HepG2 (cell line): ENCODE results near the gene EFCAB8. TPM values are rescaled to one million over a fixed set of nuclear protein-coding genes. Genes with fewer than 3 reads are reported as not detected.

ENCODE experiments used
- ATAC-seq: fragments of 200-7000 bp; cut with Tn5 transposase; 3 replicates; pipeline ENCODE4 v1.9.1; 2020; ENCODE audit warnings: mild to moderate bottlenecking, moderate library complexity
- BruUV-seq: library from RNA; stranded (reverse); fragments of 400-500 nt; replicated peaks from 2 replicates; lab custom pipeline; 2021; lab: Mats Ljungman, UMichigan
- CTCF ChIA-PET: fragments of 300-600 bp; formaldehyde crosslinking; extraction: SDS; loops from one replicate; lab custom pipeline; 2021; ENCODE audit warnings: low total read pairs, inconsistent platforms, low intra/inter-chr PET ratio; lab: Yijun Ruan, JAX
- POLR2A ChIA-PET: fragments of 350-600 bp; sonication (Branson Sonifier 250); formaldehyde crosslinking; loops from one replicate; lab custom pipeline; 2020; ENCODE audit warnings: antibody characterized with exemption, inconsistent platforms; lab: Yijun Ruan, JAX
- DNase-seq: peaks from one replicate; pipeline ENCODE4 v3.0.0-alpha.2; 2015; ENCODE audit warnings: low spot score
- FAIRE-seq: peaks from 3 replicates; lab custom pipeline; 2011; peaks lifted over from hg19 to GRCh38; lab: Jason Lieb, UNC
- H2AFZ ChIP-seq: one replicate; pipeline ENCODE4 v1.6.1; 2011; ENCODE audit warnings: low read length, inconsistent platforms
- H3K27ac ChIP-seq: fragments of 300-600 bp; 3 replicates; pipeline ENCODE4 v1.8.0; 2011; ENCODE audit warnings: mixed run types, mild to moderate bottlenecking, mixed read lengths, low read length, inconsistent platforms; ENCODE audit not compliant: insufficient read depth; ENCODE audit errors: extremely low read length
- H3K27me3 ChIP-seq, 2 experiments: fragments of 200-600 bp in 1 of 2; 2 replicates in 1 of 2; 3 replicates in 1 of 2; pipeline versions ENCODE4 v1.6.0 to v1.8.0; 2011; ENCODE audit warnings: low read length in 2 of 2, mild to moderate bottlenecking in 2 of 2, moderate library complexity in 2 of 2, inconsistent platforms in 1 of 2; ENCODE audit not compliant: insufficient read depth in 2 of 2, control insufficient read depth in 1 of 2
- H3K36me3 ChIP-seq, 2 experiments: fragments of 200-600 bp in 1 of 2; replicated peaks in 1 of 2; 2 replicates in 1 of 2; 3 replicates in 1 of 2; pipeline versions ENCODE4 v1.5.1 to v1.8.0; 2011; ENCODE audit warnings: low read length in 2 of 2, inconsistent platforms in 1 of 2; ENCODE audit not compliant: insufficient read depth in 2 of 2, control insufficient read depth in 1 of 2
- H3K4me1 ChIP-seq: 2 replicates; pipeline ENCODE4 v1.5.1; 2012; ENCODE audit warnings: low read length, inconsistent platforms; ENCODE audit not compliant: insufficient read depth
- H3K4me2 ChIP-seq: 2 replicates; pipeline ENCODE4 v1.6.0; 2011; ENCODE audit warnings: low read depth, low read length, inconsistent platforms
- H3K4me3 ChIP-seq, 3 experiments: fragments of 200-600 bp in 1 of 3; sonication (generic), shearing (Covaris generic) in 1 of 3; replicated peaks in 1 of 3; 2 replicates each; pipeline ENCODE4 v1.5.1; 2011 to 2016; ENCODE audit warnings: low read length in 3 of 3, inconsistent platforms in 2 of 3, low read depth in 2 of 3, mild to moderate bottlenecking in 2 of 3, control low read depth in 1 of 3, mixed read lengths in 1 of 3; ENCODE audit not compliant: insufficient read depth in 1 of 3
- H3K79me2 ChIP-seq: one replicate; pipeline ENCODE4 v1.6.1; 2011; ENCODE audit warnings: low read length, inconsistent platforms; ENCODE audit not compliant: insufficient read depth
- H3K9ac ChIP-seq: 2 replicates; pipeline ENCODE4 v1.6.0; 2011; ENCODE audit warnings: mild to moderate bottlenecking, low read depth, low read length, inconsistent platforms; ENCODE audit not compliant: insufficient read depth
- H3K9me3 ChIP-seq: 2 replicates; pipeline ENCODE4 v1.5.1; 2012; ENCODE audit warnings: mild to moderate bottlenecking, low read length
- H4K20me1 ChIP-seq: 2 replicates; pipeline ENCODE4 v1.6.0; 2011; ENCODE audit warnings: inconsistent platforms, mild to moderate bottlenecking, low read length, moderate library complexity; ENCODE audit not compliant: insufficient read depth
- CHD2 ChIP-seq: IDR thresholded peaks from 2 replicates; pipeline ENCODE4 v1.6.1; 2011; ENCODE audit warnings: low read depth, low read length, improper control_type of control experiment
- EEA1 ChIP-seq: sonication (generic); formaldehyde crosslinking; IDR thresholded peaks from 2 replicates; pipeline ENCODE4 v1.5.1; 2020; ENCODE audit warnings: mild to moderate bottlenecking, missing genetic modification reagents, borderline replicate concordance
- HOXA3 ChIP-seq: sonication (generic); formaldehyde crosslinking; IDR thresholded peaks from 2 replicates; pipeline ENCODE4 v1.5.0; 2020; ENCODE audit warnings: missing genetic modification reagents
- PPARG ChIP-seq: conservative IDR thresholded peaks from 2 replicates; pipeline ENCODE4 v1.6.1; 2016; ENCODE audit warnings: missing biosample characterization, missing genetic modification reagents
- RORA ChIP-seq: sonication (generic); formaldehyde crosslinking; IDR thresholded peaks from 2 replicates; pipeline ENCODE4 v1.5.0; 2020; ENCODE audit warnings: mild to moderate bottlenecking, missing genetic modification reagents, moderate library complexity
- SMYD3 ChIP-seq: sonication (generic); formaldehyde crosslinking; IDR thresholded peaks from 2 replicates; pipeline ENCODE4 v1.8.1; 2023; ENCODE audit warnings: mild to moderate bottlenecking, missing genetic modification reagents
- SRF ChIP-seq: IDR thresholded peaks from 2 replicates; pipeline ENCODE4 v1.6.1; 2011; ENCODE audit warnings: mild to moderate bottlenecking, low read depth, low read length, moderate library complexity
- TARDBP ChIP-seq: sonication (generic); formaldehyde crosslinking; IDR thresholded peaks from 2 replicates; pipeline ENCODE4 v1.8.0; 2022; ENCODE audit warnings: mild to moderate bottlenecking, missing genetic modification reagents
- TP53 ChIP-seq: sonication (generic); formaldehyde crosslinking; conservative IDR thresholded peaks from 2 replicates; pipeline ENCODE4 v1.4.0; 2020; ENCODE audit warnings: missing genetic modification reagents
- YEATS4 ChIP-seq: sonication (generic); formaldehyde crosslinking; IDR thresholded peaks from 2 replicates; pipeline ENCODE4 v1.4.0; 2020; ENCODE audit warnings: missing genetic modification reagents, borderline replicate concordance
- ZFYVE20 ChIP-seq: sonication (generic); formaldehyde crosslinking; IDR thresholded peaks from 2 replicates; pipeline ENCODE4 v1.8.0; 2023; ENCODE audit warnings: low read depth, mild to moderate bottlenecking, moderate library complexity, missing genetic modification reagents, borderline replicate concordance
- ZNF101 ChIP-seq: sonication (generic); formaldehyde crosslinking; IDR thresholded peaks from 2 replicates; pipeline ENCODE4 v1.4.0; 2020; ENCODE audit warnings: mild to moderate bottlenecking, low read depth, missing genetic modification reagents, borderline replicate concordance
- ZNF263 ChIP-seq: sonication (generic); formaldehyde crosslinking; IDR thresholded peaks from 2 replicates; pipeline ENCODE4 v1.4.0; 2020; ENCODE audit warnings: missing genetic modification reagents
- ZNF660 ChIP-seq: sonication (generic); formaldehyde crosslinking; IDR thresholded peaks from 2 replicates; pipeline ENCODE4 v1.5.1; 2020; ENCODE audit warnings: mild to moderate bottlenecking, low read depth, missing genetic modification reagents, borderline replicate concordance
- ZSCAN9 ChIP-seq: IDR thresholded peaks from 2 replicates; pipeline ENCODE4 v1.6.1; 2016; ENCODE audit warnings: borderline replicate concordance
- WGBS: methylation state at CpG from one replicate; pipeline ENCODE4 v1.1.6; 2017; ENCODE audit warnings: low lambda C conversion rate; 5-methylcytosine and 5-hydroxymethylcytosine counted together
- in situ Hi-C: cut with HindIII; loops from 2 replicates; pipeline ENCODE4 v1.10.0; 2017; ENCODE audit warnings: low pct_unique_long_range_greater_than_20kb; ENCODE audit not compliant: extremely low pct_ligation_motif_present
- intact Hi-C: fragments of 100-400 bp; cut with micrococcal nuclease; formaldehyde crosslinking; loops from one replicate; pipeline ENCODE4 v1.10.0; 2022; ENCODE audit not compliant: unreplicated experiment
- polyA plus RNA-seq, 8 experiments: library from polyadenylated mRNA; depleted of rRNA in 3 of 8; stranded (reverse) in 7 of 8; unstranded in 1 of 8; fragments of >200 nt; fragmentation: Illumina TruSeq in 4 of 8; extraction: Trizol in 4 of 8; gene quantifications; 2 replicates each; pipeline versions ENCODE4 v1.2.1 to v1.2.3, GENCODE V29; 2011 to 2016; ENCODE audit warnings: low read depth in 4 of 8, missing spikeins in 1 of 8, mixed read lengths in 1 of 8; ENCODE audit not compliant: insufficient read depth in 1 of 8
- total RNA-seq, 5 experiments: library from RNA; depleted of rRNA; stranded (reverse); fragments of >200 nt; fragmentation: Illumina TruSeq; extraction: Trizol; gene quantifications; 2 replicates each; pipeline ENCODE4 v1.2.3, GENCODE V29; 2016; ENCODE audit warnings: low read depth in 1 of 5
- TF ChIP-seq, protein P1 (sequence below): sonication (generic); formaldehyde crosslinking; IDR thresholded peaks from 2 replicates; pipeline ENCODE4 v1.4.0; 2020; ENCODE audit warnings: mild to moderate bottlenecking, missing genetic modification reagents
- TF ChIP-seq, protein P2 (sequence below): sonication (generic); formaldehyde crosslinking; IDR thresholded peaks from 2 replicates; pipeline ENCODE4 v1.5.0; 2020; ENCODE audit warnings: missing genetic modification reagents

The EFCAB8 gene
- total and polyA plus RNA-seq, 2 of the 13 experiments (the other 11 are each of a cell fraction or from before 2014, with no cell fraction given), result 0.15 to 0.22 TPM

DNA sequence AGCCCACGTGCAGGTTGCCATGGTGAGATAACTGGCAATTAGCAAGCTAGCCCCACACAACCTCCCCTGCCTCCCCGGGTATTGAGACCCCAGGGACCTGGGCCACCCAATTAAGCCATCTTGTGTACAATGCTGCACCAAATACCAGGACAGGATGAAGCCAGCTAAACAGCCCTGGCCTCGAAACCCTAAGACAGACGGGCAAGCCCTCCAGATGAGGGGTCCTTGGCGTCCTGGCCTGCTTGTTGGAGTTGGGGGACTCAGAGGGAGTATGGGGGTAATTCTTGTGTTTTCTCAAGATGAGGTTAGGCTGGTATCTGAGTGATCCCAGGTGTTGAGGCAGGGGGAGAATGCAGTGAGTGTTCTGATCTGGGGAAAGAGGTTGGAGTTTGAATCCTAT lies 47.8 kb upstream of the EFCAB8 start:
- CTCF ChIA-PET, result no interaction called here
- Histone ChIP-seq H3K9me3 (no peaks in the 10 kb centered on the region), H3K79me2 (no peaks in the 10 kb centered on the region)
- FAIRE-seq (no peak), DNase-seq (no peak)
- TF ChIP-seq TARDBP (CRISPR knock-in tag), result no peak
- TF ChIP-seq, protein P1, sequence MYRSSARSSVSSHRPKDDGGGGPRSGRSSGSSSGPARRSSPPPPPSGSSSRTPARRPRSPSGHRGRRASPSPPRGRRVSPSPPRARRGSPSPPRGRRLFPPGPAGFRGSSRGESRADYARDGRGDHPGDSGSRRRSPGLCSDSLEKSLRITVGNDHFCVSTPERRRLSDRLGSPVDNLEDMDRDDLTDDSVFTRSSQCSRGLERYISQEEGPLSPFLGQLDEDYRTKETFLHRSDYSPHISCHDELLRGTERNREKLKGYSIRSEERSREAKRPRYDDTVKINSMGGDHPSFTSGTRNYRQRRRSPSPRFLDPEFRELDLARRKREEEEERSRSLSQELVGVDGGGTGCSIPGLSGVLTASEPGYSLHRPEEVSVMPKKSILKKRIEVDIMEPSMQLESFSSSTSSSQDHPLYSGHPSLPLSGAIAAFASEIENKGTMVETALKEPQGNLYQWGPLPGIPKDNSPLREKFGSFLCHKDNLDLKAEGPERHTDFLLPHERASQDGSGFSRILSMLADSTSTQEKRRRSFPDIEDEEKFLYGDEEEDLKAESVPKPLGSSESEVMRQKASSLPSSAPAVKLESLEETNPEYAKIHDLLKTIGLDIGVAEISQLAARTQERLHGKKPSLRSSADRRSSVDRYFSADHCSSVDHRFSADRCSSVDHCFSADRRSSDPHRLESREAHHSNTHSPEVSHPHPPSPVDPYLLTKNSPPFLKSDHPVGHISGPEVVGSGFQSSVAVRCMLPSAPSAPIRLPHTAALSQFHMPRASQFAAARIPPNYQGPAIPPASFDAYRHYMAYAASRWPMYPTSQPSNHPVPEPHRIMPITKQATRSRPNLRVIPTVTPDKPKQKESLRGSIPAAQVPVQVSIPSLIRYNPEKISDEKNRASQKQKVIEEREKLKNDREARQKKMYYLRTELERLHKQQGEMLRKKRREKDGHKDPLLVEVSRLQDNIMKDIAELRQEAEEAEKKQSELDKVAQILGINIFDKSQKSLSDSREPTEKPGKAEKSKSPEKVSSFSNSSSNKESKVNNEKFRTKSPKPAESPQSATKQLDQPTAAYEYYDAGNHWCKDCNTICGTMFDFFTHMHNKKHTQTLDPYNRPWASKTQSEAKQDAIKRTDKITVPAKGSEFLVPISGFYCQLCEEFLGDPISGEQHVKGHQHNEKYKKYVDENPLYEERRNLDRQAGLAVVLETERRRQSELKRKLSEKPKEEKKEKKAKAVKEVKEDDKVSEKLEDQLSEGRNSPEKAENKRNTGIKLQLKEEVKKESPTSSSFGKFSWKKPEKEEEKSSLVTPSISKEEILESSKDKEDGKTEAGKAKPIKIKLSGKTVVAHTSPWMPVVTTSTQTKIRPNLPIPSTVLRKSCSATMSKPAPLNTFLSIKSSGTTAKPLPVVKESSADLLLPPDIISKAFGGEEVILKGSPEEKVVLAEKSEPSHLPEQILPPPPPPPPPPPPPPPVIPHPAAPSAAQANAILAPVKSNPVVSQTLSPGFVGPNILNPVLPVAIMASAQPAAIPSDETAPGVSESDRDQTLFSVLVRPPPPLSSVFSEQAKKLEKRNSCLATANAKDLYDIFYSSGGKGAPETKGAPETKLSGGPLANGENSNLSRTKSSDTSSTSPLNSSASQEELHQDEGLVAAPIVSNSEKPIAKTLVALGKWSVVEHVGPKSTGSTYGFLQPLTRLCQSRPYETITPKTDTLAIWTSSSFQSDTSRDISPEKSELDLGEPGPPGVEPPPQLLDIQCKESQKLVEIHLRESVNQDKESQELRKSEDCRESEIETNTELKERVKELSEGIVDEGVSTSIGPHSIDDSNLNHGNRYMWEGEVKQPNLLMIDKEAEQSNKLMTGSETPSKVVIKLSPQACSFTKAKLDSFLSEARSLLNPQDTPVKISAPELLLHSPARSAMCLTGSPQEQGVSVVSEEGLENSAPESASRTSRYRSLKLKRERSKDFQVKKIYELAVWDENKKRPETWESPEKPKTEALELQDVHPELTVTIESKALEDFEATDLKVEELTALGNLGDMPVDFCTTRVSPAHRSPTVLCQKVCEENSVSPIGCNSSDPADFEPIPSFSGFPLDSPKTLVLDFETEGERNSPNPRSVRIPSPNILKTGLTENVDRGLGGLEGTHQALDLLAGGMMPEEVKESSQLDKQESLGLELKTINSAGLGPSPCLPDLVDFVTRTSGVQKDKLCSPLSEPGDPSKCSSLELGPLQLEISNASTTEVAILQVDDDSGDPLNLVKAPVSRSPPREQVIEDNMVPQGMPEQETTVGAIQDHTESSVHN (CRISPR knock-in tag), result no peak
- no peak for TF ChIP-seq SMYD3 (CRISPR knock-in tag)
- no peak for TF ChIP-seq ZNF660 (CRISPR knock-in tag)
- no peak for TF ChIP-seq ZFYVE20 (CRISPR knock-in tag)
- no peak for TF ChIP-seq ZSCAN9 (CRISPR knock-in tag)
- TF ChIP-seq EEA1, result no peak
- TF ChIP-seq HOXA3 (CRISPR knock-in tag), result no peak
- no peak for TF ChIP-seq YEATS4 (CRISPR knock-in tag)
- no peak for TF ChIP-seq TP53
- no peak for TF ChIP-seq RORA (CRISPR knock-in tag)
- TF ChIP-seq ZNF101 (CRISPR knock-in tag), result no peak
- TF ChIP-seq, protein P2, sequence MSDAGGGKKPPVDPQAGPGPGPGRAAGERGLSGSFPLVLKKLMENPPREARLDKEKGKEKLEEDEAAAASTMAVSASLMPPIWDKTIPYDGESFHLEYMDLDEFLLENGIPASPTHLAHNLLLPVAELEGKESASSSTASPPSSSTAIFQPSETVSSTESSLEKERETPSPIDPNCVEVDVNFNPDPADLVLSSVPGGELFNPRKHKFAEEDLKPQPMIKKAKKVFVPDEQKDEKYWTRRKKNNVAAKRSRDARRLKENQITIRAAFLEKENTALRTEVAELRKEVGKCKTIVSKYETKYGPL (CRISPR knock-in tag), result no peak
- TF ChIP-seq SRF, result no peak
- TF ChIP-seq PPARG (CRISPR knock-in tag), result no peak
- no peak for TF ChIP-seq CHD2
- TF ChIP-seq ZNF263 (CRISPR knock-in tag), result no peak
- TF ChIP-seq, all 625 proteins: peak for 0
- ATAC-seq, result no peak
- POLR2A ChIA-PET, result no interaction called here
- no TSS peak for BruUV-seq
- intact Hi-C loops, result no loop called here
- H3K4me3 ChIP-seq, result no peak overlapping the region
- 92% methylated on average over 5 of the region's 5 CpGs for WGBS
- H3K9ac ChIP-seq, result no peak overlapping the region
- in situ Hi-C loops, result no loop called here
- no peak overlapping the region for H2AFZ ChIP-seq
- H3K4me1 ChIP-seq, result no peaks in the 10 kb centered on the region
- H3K27ac ChIP-seq, result no peak overlapping the region
- H3K27me3 ChIP-seq, result no peaks in the 10 kb centered on the region
- H4K20me1 ChIP-seq, result no peaks in the 10 kb centered on the region
- no peak overlapping the region for H3K4me2 ChIP-seq
- peaks cover 5 to 30% of the 10 kb centered on the region in 2 experiments; a peak in 4 of 5 replicates for H3K36me3 ChIP-seq
